Endothelial cell of umbilical vein (primary cell): ENCODE results near the gene RLN3. TPM values are rescaled to one million over a fixed set of nuclear protein-coding genes. Genes with fewer than 3 reads are reported as not detected.

Experiments
- BruUV-seq: library from RNA; stranded (reverse); fragments of 400-500 nt; replicated peaks from 2 replicates; lab custom pipeline; 2021; lab: Mats Ljungman, UMichigan
- CTCF ChIA-PET: fragments of 300-600, 350-600 bp; sonication (Branson Sonifier 250); formaldehyde crosslinking; loops from one replicate; lab custom pipeline; 2021; ENCODE audit warnings: antibody characterized with exemption, inconsistent platforms; lab: Charles Lee
- POLR2A ChIA-PET: fragments of 300-600, 350-600 bp; sonication (Branson Sonifier 250); formaldehyde crosslinking; loops from one replicate; lab custom pipeline; 2021; ENCODE audit warnings: antibody characterized with exemption, inconsistent platforms; lab: Charles Lee
- DNase-seq: peaks from one replicate; pipeline ENCODE4 v3.0.0-alpha.2; 2011; ENCODE audit warnings: low read depth, low spot score
- FAIRE-seq: peaks from 2 replicates; lab custom pipeline; 2011; peaks lifted over from hg19 to GRCh38; lab: Jason Lieb, UNC
- H2AFZ ChIP-seq: 2 replicates; pipeline ENCODE4 v1.6.0; 2012; ENCODE audit warnings: low read depth, low read length, control low read depth, inconsistent platforms
- H3K27ac ChIP-seq: 2 replicates; pipeline ENCODE4 v1.5.1; 2011; ENCODE audit warnings: low read depth, mild to moderate bottlenecking, control low read depth, low read length, moderate library complexity; ENCODE audit not compliant: insufficient read depth
- H3K27me3 ChIP-seq, 2 experiments: 2 replicates each; pipeline versions ENCODE4 v1.6.0 to v1.6.1; 2011; ENCODE audit warnings: low read length in 2 of 2, mixed read lengths in 1 of 2; ENCODE audit not compliant: control insufficient read depth in 2 of 2, insufficient read depth in 2 of 2
- H3K36me3 ChIP-seq, 2 experiments: 2 replicates in 1 of 2; 3 replicates in 1 of 2; pipeline ENCODE4 v1.5.1; 2011; ENCODE audit warnings: low read length in 2 of 2, mild to moderate bottlenecking in 1 of 2, moderate library complexity in 1 of 2; ENCODE audit not compliant: control insufficient read depth in 2 of 2, insufficient read depth in 2 of 2; ENCODE audit errors: extremely low read depth in 1 of 2
- H3K4me1 ChIP-seq: 3 replicates; pipeline ENCODE4 v1.5.1; 2011; ENCODE audit warnings: mild to moderate bottlenecking, low read length; ENCODE audit not compliant: control insufficient read depth, insufficient read depth; ENCODE audit errors: extremely low read depth
- H3K4me2 ChIP-seq: 2 replicates; pipeline ENCODE4 v1.6.1; 2011; ENCODE audit warnings: low read length, control low read depth, mixed read lengths; ENCODE audit not compliant: insufficient read depth
- H3K4me3 ChIP-seq, 3 experiments: fragments of 200-600 bp in 1 of 3; sonication (generic), shearing (Covaris generic) in 1 of 3; replicated peaks in 1 of 3; 2 replicates each; pipeline ENCODE4 v1.5.1; 2011 to 2016; ENCODE audit warnings: control low read depth in 3 of 3, low read length in 3 of 3, mild to moderate bottlenecking in 2 of 3, inconsistent platforms in 1 of 3, low read depth in 1 of 3, moderate library complexity in 1 of 3; ENCODE audit not compliant: insufficient read depth in 1 of 3
- H3K79me2 ChIP-seq: 2 replicates; pipeline ENCODE4 v1.6.0; 2012; ENCODE audit warnings: low read length, inconsistent platforms; ENCODE audit not compliant: control insufficient read depth, insufficient read depth
- H3K9ac ChIP-seq: replicated peaks from 2 replicates; pipeline ENCODE3; 2011; ENCODE audit warnings: low read length, control low read depth; ENCODE audit not compliant: insufficient read depth; ENCODE audit errors: extremely low read depth
- H3K9me1 ChIP-seq: replicated peaks from 3 replicates; pipeline ENCODE4 v1.6.0; 2011; ENCODE audit warnings: mild to moderate bottlenecking, low read length; ENCODE audit not compliant: control insufficient read depth, insufficient read depth; ENCODE audit errors: extremely low read depth
- H3K9me3 ChIP-seq: replicated peaks from 2 replicates; pipeline ENCODE4 v1.5.1; 2012; ENCODE audit warnings: low read length, inconsistent platforms; ENCODE audit not compliant: control insufficient read depth, insufficient read depth
- H4K20me1 ChIP-seq: replicated peaks from 2 replicates; pipeline ENCODE3; 2011; ENCODE audit warnings: mild to moderate bottlenecking, low read length; ENCODE audit not compliant: control insufficient read depth, insufficient read depth; ENCODE audit errors: extremely low read depth
- EZH2 ChIP-seq: IDR thresholded peaks from 2 replicates; pipeline ENCODE4 v1.6.1; 2012; ENCODE audit warnings: borderline replicate concordance, low read depth, mild to moderate bottlenecking, moderate library complexity, low read length, inconsistent platforms; ENCODE audit not compliant: severe bottlenecking
- FOS ChIP-seq: IDR thresholded peaks from 2 replicates; pipeline ENCODE4 v1.6.1; 2011; ENCODE audit warnings: mild to moderate bottlenecking, low read length, moderate library complexity, borderline replicate concordance; ENCODE audit not compliant: insufficient read depth
- GATA2 ChIP-seq: IDR thresholded peaks from 2 replicates; pipeline ENCODE4 v1.7.0; 2011; ENCODE audit warnings: low read depth, mild to moderate bottlenecking, moderate library complexity, mixed read lengths, low read length; ENCODE audit not compliant: insufficient read length, insufficient read depth
- JUN ChIP-seq: IDR thresholded peaks from 2 replicates; pipeline ENCODE4 v1.6.1; 2011; ENCODE audit warnings: borderline replicate concordance, low read depth; ENCODE audit not compliant: insufficient read length, insufficient read depth
- MYC ChIP-seq: IDR thresholded peaks from one replicate; pipeline ENCODE4 v1.6.1; 2011; ENCODE audit warnings: mild to moderate bottlenecking, low read depth, low read length
- POLR2A ChIP-seq: IDR thresholded peaks from 2 replicates; pipeline ENCODE4 v1.6.1; 2012; ENCODE audit warnings: low read depth, mild to moderate bottlenecking, control low read depth, low read length
- POLR2AphosphoS5 ChIP-seq: IDR thresholded peaks from 2 replicates; pipeline ENCODE4 v1.6.1; 2012; ENCODE audit warnings: low read depth, mild to moderate bottlenecking, control low read depth, low read length, moderate library complexity; ENCODE audit not compliant: insufficient read depth
- dilution Hi-C: fragments of 300-500 bp; cut with MboI; formaldehyde crosslinking; loops from one replicate; pipeline ENCODE4 v1.15.0; 2019; ENCODE audit warnings: low sequenced_read_pairs; ENCODE audit not compliant: extremely low pct_ligation_motif_present
- intact Hi-C: fragments of 100-400 bp; cut with micrococcal nuclease; formaldehyde crosslinking; loops from one replicate; pipeline ENCODE4 v1.10.0; 2022
- polyA plus RNA-seq, 4 experiments: library from polyadenylated mRNA; depleted of rRNA in 3 of 4; stranded (reverse) in 3 of 4; unstranded in 1 of 4; fragments of >200 nt; gene quantifications; 2 replicates each; pipeline versions ENCODE4 v1.2.1 to v1.2.3, GENCODE V29; 2011 to 2012; ENCODE audit warnings: missing spikeins in 1 of 4
- total RNA-seq: library from RNA; stranded (reverse); gene quantifications from 2 replicates; pipeline ENCODE4 v1.2.3, GENCODE V29; 2021
- TF ChIP-seq, protein P1 (sequence below): IDR thresholded peaks from 2 replicates; pipeline ENCODE4 v1.6.1; 2011; ENCODE audit not compliant: insufficient read depth, insufficient read length
- TF ChIP-seq, protein P2 (sequence below), 2 donors: IDR thresholded peaks; 1 replicate in 1 of 2; 2 replicates in 1 of 2; pipeline ENCODE4 v1.5.1; 2011; ENCODE audit warnings: low read length in 2 of 2, mild to moderate bottlenecking in 2 of 2, moderate library complexity in 2 of 2, control low read depth in 1 of 2, inconsistent platforms in 1 of 2, low read depth in 1 of 2; ENCODE audit not compliant: insufficient read depth in 1 of 2; ENCODE audit errors: extremely low read depth in 1 of 2

Gene RLN3
- total and polyA plus RNA-seq, 2 donors (not counting 3 experiments of a cell fraction or from before 2014, with no cell fraction given), result not detected

DNA sequence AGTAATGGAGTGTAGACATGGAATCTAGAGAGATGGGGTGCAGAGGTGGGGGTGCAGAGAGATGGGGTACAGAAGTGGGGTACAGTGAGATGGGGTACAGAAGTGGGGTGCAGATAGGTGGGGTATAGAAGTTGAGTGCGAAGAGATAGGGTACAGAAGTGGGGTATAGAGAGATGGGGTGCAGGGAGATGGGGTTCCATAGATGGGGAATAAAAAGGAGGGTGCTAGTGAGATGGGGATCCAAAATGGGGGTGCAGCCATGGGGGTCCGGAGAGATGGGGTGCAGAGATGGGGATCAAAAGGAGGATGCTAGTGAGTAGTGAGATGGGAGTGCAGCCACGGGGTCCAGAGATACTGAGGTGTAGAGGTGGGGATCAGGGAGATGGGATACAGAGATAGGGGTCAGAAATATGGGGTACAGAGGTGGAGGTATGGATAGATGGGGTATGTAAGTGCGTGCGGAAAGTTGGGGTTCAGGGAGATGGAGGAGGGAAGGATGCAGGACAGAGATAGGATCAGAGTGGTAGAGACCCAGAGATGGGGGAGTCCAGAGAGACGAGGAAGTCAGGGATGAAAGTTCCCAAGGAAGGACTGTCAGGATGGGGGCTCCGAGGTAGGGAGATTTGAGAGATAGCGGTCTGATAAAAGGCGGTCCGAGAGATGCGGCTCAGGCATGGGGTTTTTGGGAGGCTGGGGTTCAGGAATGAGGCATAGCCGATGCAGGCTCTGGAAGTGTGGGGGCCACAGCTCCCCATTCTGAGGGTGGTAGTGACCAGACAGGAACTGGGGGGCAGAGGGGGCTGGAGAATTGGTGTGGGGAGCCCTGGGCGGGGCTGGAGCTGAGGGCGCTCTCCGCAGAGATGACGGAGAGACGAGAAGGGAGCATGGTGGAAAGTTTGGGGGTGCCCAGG lies 30.5 kb downstream of the RLN3 start:
- ChIA-PET CTCF (interaction anchor here (0.6 to 4.6 kb wide), 36 partner anchors 8 to 534 kb away, joined by 3 to 58 read pairs (median 6); partner anchors contain the start of genes ASF1B, MISP3 and NANOS3), POLR2A (interaction anchor here (0.6 kb wide), 1 partner anchor 1052 kb away, joined by 3 read pairs; no protein-coding TSS in a partner anchor)
- TF ChIP-seq JUN (no peak), EZH2 (no peak), FOS (no peak), MYC (no peak), GATA2 (no peak), POLR2A (no peak), POLR2AphosphoS5 (no peak)
- TF ChIP-seq, protein P1, sequence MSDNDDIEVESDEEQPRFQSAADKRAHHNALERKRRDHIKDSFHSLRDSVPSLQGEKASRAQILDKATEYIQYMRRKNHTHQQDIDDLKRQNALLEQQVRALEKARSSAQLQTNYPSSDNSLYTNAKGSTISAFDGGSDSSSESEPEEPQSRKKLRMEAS, result no peak
- TF ChIP-seq, protein P2, sequence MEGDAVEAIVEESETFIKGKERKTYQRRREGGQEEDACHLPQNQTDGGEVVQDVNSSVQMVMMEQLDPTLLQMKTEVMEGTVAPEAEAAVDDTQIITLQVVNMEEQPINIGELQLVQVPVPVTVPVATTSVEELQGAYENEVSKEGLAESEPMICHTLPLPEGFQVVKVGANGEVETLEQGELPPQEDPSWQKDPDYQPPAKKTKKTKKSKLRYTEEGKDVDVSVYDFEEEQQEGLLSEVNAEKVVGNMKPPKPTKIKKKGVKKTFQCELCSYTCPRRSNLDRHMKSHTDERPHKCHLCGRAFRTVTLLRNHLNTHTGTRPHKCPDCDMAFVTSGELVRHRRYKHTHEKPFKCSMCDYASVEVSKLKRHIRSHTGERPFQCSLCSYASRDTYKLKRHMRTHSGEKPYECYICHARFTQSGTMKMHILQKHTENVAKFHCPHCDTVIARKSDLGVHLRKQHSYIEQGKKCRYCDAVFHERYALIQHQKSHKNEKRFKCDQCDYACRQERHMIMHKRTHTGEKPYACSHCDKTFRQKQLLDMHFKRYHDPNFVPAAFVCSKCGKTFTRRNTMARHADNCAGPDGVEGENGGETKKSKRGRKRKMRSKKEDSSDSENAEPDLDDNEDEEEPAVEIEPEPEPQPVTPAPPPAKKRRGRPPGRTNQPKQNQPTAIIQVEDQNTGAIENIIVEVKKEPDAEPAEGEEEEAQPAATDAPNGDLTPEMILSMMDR (IDR thresholded peaks at IDR 0.05; ENCODE audit: extremely low read depth in 1 of 2, insufficient read depth in 1 of 2, low read depth in 1 of 2, low read length in 2 of 2), result no peak
- H3K4me3 ChIP-seq, result no peak overlapping the region
- no peaks in the 10 kb centered on the region for H4K20me1 ChIP-seq
- dilution Hi-C loops, result no loop called here
- intact Hi-C loops, result loop anchor here (5.0 kb wide), 1 partner anchor 176 kb away; no protein-coding TSS in a partner anchor
- H3K9ac ChIP-seq, result no peak overlapping the region
- peaks cover 7 to 8% of the 10 kb centered on the region in 2 experiments for H3K27me3 ChIP-seq
- H3K4me1 ChIP-seq, result no peaks in the 10 kb centered on the region
- H3K79me2 ChIP-seq, result no peaks in the 10 kb centered on the region
- H2AFZ ChIP-seq, result no peak overlapping the region
- no TSS peak for BruUV-seq
- no peaks in the 10 kb centered on the region for H3K36me3 ChIP-seq
- FAIRE-seq, result no peak
- peak overlapping the region; percentile 8 for H3K4me2 ChIP-seq
- no peak for DNase-seq
- no peak overlapping the region for H3K27ac ChIP-seq
- H3K9me1 ChIP-seq, result no peaks in the 10 kb centered on the region
- no peaks in the 10 kb centered on the region for H3K9me3 ChIP-seq
